ENCODE data around the gene PIGQ.

PIGQ gene

GRCh38 chr16:586645-587590, 17.1 kb downstream of the PIGQ start:
- H3K36me3 ChIP-seq (ENCODE audit: control insufficient read depth, insufficient read depth, low read length): no peaks in the 10 kb centered on the region
- no peak overlapping the region for H2AFZ ChIP-seq
- H3K4me2 ChIP-seq (ENCODE audit: low read length): no peak overlapping the region
- H3K27me3 ChIP-seq (ENCODE audit: control insufficient read depth, insufficient read depth, low read length): no peaks in the 10 kb centered on the region
- no peak overlapping the region for H3K27ac ChIP-seq
- no peak overlapping the region for H3K4me3 ChIP-seq (ENCODE audit: low read depth, low read length)
- H3K9me3 ChIP-seq (ENCODE audit: control insufficient read depth, low read length): no peaks in the 10 kb centered on the region
- H3K9ac ChIP-seq: no peak overlapping the region
- H3K79me2 ChIP-seq: peaks cover 4% of the 10 kb centered on the region
- TF ChIP-seq CTCF (IDR thresholded peaks at IDR 0.05): no peak
- H3K4me1 ChIP-seq: peaks cover 22% of the 10 kb centered on the region

DNA sequence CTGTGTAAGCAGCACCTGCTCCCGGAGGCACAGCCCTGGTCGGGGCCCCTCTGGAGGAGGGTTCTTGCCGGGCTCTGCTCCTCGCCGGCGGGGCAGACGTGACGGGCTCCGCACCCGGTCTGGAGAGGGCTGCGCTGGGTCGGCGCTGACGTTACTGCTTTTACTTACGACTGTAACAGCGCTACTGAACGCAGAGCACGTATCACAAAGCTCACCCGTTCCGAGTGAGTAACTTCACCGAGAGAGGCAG, 18.8 kb downstream of the PIGQ start:
- no peaks in the 10 kb centered on the region for H3K9me3 ChIP-seq (ENCODE audit: control insufficient read depth, low read length)
- H3K27ac ChIP-seq: peak overlapping the region; percentile 56
- H3K36me3 ChIP-seq (ENCODE audit: control insufficient read depth, insufficient read depth, low read length): no peaks in the 10 kb centered on the region
- H3K9ac ChIP-seq: peak overlapping the region; percentile 11
- H2AFZ ChIP-seq: peak overlapping the region; percentile 91
- H3K4me3 ChIP-seq (ENCODE audit: low read depth, low read length): peak overlapping the region; percentile 94
- TF ChIP-seq CTCF (IDR thresholded peaks at IDR 0.05): no peak
- peaks cover 11% of the 10 kb centered on the region for H3K79me2 ChIP-seq
- H3K4me2 ChIP-seq (ENCODE audit: low read length): peak overlapping the region; percentile 62
- peaks cover 32% of the 10 kb centered on the region for H3K4me1 ChIP-seq
- no peaks in the 10 kb centered on the region for H3K27me3 ChIP-seq (ENCODE audit: control insufficient read depth, insufficient read depth, low read length)

DNA sequence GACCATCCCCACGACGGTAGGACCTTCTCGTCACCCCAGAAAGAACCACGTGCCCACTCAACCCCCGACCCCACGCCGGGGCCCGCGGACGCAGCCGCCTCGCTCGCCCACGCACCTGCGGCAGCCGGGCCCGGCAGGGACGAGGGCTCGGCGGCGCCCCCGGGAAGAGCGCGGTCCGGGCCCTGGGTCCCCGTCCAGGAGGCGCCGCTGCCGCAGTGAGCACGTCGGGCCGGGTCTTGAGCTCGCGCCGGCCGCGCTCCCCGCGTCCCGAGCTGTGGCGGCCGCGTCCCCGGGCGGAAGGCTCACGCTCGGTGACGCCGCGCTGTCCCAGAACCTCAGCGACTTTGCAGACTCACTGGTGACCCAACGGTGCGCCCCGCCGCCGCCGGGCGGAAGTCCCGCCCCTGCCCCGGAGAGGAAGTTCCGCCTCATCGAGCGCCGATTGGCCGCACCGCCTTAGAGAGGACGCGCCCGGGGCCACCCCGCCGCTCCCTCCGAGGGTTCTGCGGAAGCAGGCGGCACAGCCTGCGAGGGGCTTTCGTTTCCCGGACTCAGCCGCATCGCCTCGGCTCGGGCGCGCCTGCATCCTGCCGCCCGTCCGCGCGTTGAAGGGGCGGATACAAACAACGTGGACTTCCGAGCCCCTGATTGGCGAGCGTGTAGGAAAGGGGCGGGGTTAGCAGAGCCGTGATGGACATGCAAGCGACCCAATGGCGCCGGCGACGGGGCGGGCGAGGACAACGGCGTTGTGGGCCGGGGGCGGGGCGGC, 19.3 kb downstream of the PIGQ start:
- Histone ChIP-seq H3K27ac (peak overlapping the region; percentile 95), H3K79me2 (peaks cover 11% of the 10 kb centered on the region), H3K9ac (peak overlapping the region; percentile 58), H3K36me3 (ENCODE audit: control insufficient read depth, insufficient read depth, low read length) (no peaks in the 10 kb centered on the region), H3K4me1 (peaks cover 34% of the 10 kb centered on the region), H3K4me2 (ENCODE audit: low read length) (peak overlapping the region; percentile 62), H2AFZ (peak overlapping the region; percentile 91), H3K4me3 (ENCODE audit: low read depth, low read length) (peak overlapping the region; percentile 94), H3K27me3 (ENCODE audit: control insufficient read depth, insufficient read depth, low read length) (no peaks in the 10 kb centered on the region), H3K9me3 (ENCODE audit: control insufficient read depth, low read length) (no peaks in the 10 kb centered on the region)
- no peak for TF ChIP-seq CTCF (IDR thresholded peaks at IDR 0.05)

- peaks cover 34% of the 10 kb centered on the region for H3K4me1 ChIP-seq
- H3K36me3 ChIP-seq (ENCODE audit: control insufficient read depth, insufficient read depth, low read length): no peaks in the 10 kb centered on the region
- H2AFZ ChIP-seq: peak within 1 kb of the TSS; percentile 91
- peak within 1 kb of the TSS; percentile 95 for H3K27ac ChIP-seq
- peak within 1 kb of the TSS; percentile 94 for H3K4me3 ChIP-seq (ENCODE audit: low read depth, low read length)
- H3K9ac ChIP-seq: peak within 1 kb of the TSS; percentile 58
- H3K9me3 ChIP-seq (ENCODE audit: control insufficient read depth, low read length): no peaks in the 10 kb centered on the region
- peak within 1 kb of the TSS; percentile 79 for H3K4me2 ChIP-seq (ENCODE audit: low read length)
- TF ChIP-seq CTCF (IDR thresholded peaks at IDR 0.05): no peak
- no peaks in the 10 kb centered on the region for H3K27me3 ChIP-seq (ENCODE audit: control insufficient read depth, insufficient read depth, low read length)
- H3K79me2 ChIP-seq: peaks cover 11% of the 10 kb centered on the region
Measured at GRCh38 chr16:589658-590187, 20.0 kb downstream of the PIGQ start, which contains the start of gene RAB40C. Gene RAB40C (plus strand): TSS chr16:590066. CDS start chr16:590292, 226 bp downstream.

Measured in parathyroid adenoma (tissue), 2 donors.